HepG2 (cell line): Measurements from ENCODE around the gene CUL9. TPM values are rescaled to one million over a fixed set of nuclear protein-coding genes. Genes with fewer than 3 reads are reported as not detected.

Source experiments
- EEA1 ChIP-seq: sonication (generic); formaldehyde crosslinking; IDR thresholded peaks from 2 replicates; pipeline ENCODE4 v1.5.1; 2020; ENCODE audit warnings: mild to moderate bottlenecking, missing genetic modification reagents, borderline replicate concordance
- FOSL2 ChIP-seq: sonication (generic); formaldehyde crosslinking; IDR thresholded peaks from 2 replicates; pipeline ENCODE4 v1.4.0; 2020; ENCODE audit warnings: missing genetic modification reagents
- HCFC1 ChIP-seq: fragments of 150-350 bp; IDR thresholded peaks from 2 replicates; pipeline ENCODE4 v1.6.1; 2014; ENCODE audit warnings: low read depth, low read length
- HMGA1 ChIP-seq: sonication (generic); formaldehyde crosslinking; conservative IDR thresholded peaks from 2 replicates; pipeline ENCODE4 v1.4.0; 2020; ENCODE audit warnings: missing genetic modification reagents
- IKZF1 ChIP-seq: fragments of 450-650 bp; IDR thresholded peaks from 2 replicates; pipeline ENCODE4 v1.7.1; 2016
- MXI1 ChIP-seq: IDR thresholded peaks from 3 replicates; pipeline ENCODE4 v1.6.1; 2012; ENCODE audit warnings: low read depth, low read length, inconsistent platforms, borderline replicate concordance
- NCOA5 ChIP-seq: sonication (generic); formaldehyde crosslinking; IDR thresholded peaks from 2 replicates; pipeline ENCODE4 v1.4.0; 2020; ENCODE audit warnings: missing genetic modification reagents
- NFE2L2 ChIP-seq: fragments of 150-350 bp; IDR thresholded peaks from 2 replicates; pipeline ENCODE4 v1.6.1; 2014; ENCODE audit warnings: low read length
- PTBP1 ChIP-seq: fragments of 200-400 bp; formaldehyde crosslinking; IDR thresholded peaks from 2 replicates; pipeline ENCODE4 v1.6.1; 2018; ENCODE audit warnings: low read length, low read depth; ENCODE audit not compliant: poor library complexity, severe bottlenecking
- TFDP2 ChIP-seq: sonication (generic); formaldehyde crosslinking; IDR thresholded peaks from 2 replicates; pipeline ENCODE4 v1.4.0; 2020; ENCODE audit warnings: missing genetic modification reagents
- ZNF138 ChIP-seq: sonication (generic); formaldehyde crosslinking; IDR thresholded peaks from 2 replicates; pipeline ENCODE4 v1.5.0; 2020; ENCODE audit warnings: mild to moderate bottlenecking, low read depth, missing genetic modification reagents
- ZNF709 ChIP-seq: sonication (generic); formaldehyde crosslinking; IDR thresholded peaks from 2 replicates; pipeline ENCODE4 v1.5.0; 2020; ENCODE audit warnings: mild to moderate bottlenecking, missing genetic modification reagents
- ZNF772 ChIP-seq: sonication (generic); formaldehyde crosslinking; IDR thresholded peaks from 2 replicates; pipeline ENCODE4 v1.5.0; 2020; ENCODE audit warnings: mild to moderate bottlenecking, missing genetic modification reagents
- ZNF780A ChIP-seq: sonication (generic); formaldehyde crosslinking; IDR thresholded peaks from 2 replicates; pipeline ENCODE4 v1.8.0; 2022; ENCODE audit warnings: mild to moderate bottlenecking, missing genetic modification reagents, moderate library complexity
- ZNF781 ChIP-seq: sonication (generic); formaldehyde crosslinking; IDR thresholded peaks from 2 replicates; pipeline ENCODE4 v1.5.1; 2020; ENCODE audit warnings: borderline replicate concordance, mild to moderate bottlenecking, missing genetic modification reagents; ENCODE audit errors: not compliant biosample characterization
- ZSCAN9 ChIP-seq: IDR thresholded peaks from 2 replicates; pipeline ENCODE4 v1.6.1; 2016; ENCODE audit warnings: borderline replicate concordance
- polyA plus RNA-seq, 8 experiments: library from polyadenylated mRNA; depleted of rRNA in 3 of 8; stranded (reverse) in 7 of 8; unstranded in 1 of 8; fragments of >200 nt; fragmentation: Illumina TruSeq in 4 of 8; extraction: Trizol in 4 of 8; gene quantifications; 2 replicates each; pipeline versions ENCODE4 v1.2.1 to v1.2.3, GENCODE V29; 2011 to 2016; ENCODE audit warnings: low read depth in 4 of 8, missing spikeins in 1 of 8, mixed read lengths in 1 of 8; ENCODE audit not compliant: insufficient read depth in 1 of 8
- total RNA-seq, 5 experiments: library from RNA; depleted of rRNA; stranded (reverse); fragments of >200 nt; fragmentation: Illumina TruSeq; extraction: Trizol; gene quantifications; 2 replicates each; pipeline ENCODE4 v1.2.3, GENCODE V29; 2016; ENCODE audit warnings: low read depth in 1 of 5
- TF ChIP-seq, protein P1 (sequence below): IDR thresholded peaks from 2 replicates; pipeline ENCODE4 v1.6.1; 2018; ENCODE audit warnings: missing genetic modification reagents
- TF ChIP-seq, protein P2 (sequence below): conservative IDR thresholded peaks from 2 replicates; pipeline ENCODE4 v1.6.1; 2018; ENCODE audit warnings: missing genetic modification reagents
- TF ChIP-seq, protein P3 (sequence below): sonication (generic); formaldehyde crosslinking; IDR thresholded peaks from 2 replicates; pipeline ENCODE4 v1.4.0; 2020; ENCODE audit warnings: missing genetic modification reagents

Gene CUL9
- total and polyA plus RNA-seq, 2 of the 13 experiments (the other 11 are each of a cell fraction or from before 2014, with no cell fraction given) = 11.4 to 13.7 TPM

DNA sequence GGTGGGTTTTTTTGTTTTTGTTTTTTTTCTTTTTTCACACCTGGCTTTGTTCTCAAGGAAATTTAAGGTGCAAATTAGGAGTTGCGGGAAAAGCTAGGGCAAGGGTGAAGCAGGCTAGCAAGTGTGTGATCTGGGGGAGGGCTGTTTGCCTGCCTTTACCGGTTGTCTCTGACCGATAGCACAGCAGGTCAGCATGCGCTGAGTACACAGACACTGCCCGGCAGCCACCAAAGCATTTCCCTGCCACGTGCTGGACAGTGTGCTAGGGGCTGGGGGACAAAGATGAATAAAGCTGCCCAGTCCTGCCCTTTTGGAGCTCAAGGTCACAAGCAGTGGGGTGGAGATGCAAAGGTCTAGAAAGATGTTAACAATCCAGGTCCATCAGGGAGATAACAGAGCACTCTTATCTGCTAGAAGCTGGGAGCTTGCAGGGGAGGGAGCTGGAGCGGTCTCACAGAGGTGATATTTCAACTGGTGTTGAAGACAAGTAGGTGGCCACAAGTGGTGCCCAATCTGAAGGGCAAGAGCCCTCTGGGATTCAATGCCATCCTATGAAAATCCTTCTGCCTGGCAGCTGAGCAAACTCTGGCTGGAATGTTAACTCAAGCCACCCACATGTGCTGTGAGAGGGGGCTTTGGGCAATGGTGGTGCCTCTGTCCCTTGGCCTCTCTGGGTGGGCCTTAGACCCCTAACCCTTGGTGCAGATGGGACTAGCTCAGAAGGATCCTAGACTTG lies 85.8 kb downstream of the CUL9 start (continued):
- TF ChIP-seq, protein P1, sequence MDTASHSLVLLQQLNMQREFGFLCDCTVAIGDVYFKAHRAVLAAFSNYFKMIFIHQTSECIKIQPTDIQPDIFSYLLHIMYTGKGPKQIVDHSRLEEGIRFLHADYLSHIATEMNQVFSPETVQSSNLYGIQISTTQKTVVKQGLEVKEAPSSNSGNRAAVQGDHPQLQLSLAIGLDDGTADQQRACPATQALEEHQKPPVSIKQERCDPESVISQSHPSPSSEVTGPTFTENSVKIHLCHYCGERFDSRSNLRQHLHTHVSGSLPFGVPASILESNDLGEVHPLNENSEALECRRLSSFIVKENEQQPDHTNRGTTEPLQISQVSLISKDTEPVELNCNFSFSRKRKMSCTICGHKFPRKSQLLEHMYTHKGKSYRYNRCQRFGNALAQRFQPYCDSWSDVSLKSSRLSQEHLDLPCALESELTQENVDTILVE (CRISPR knock-in tag) = peak; percentile 97
- peak; percentile 92 for TF ChIP-seq TFDP2 (CRISPR knock-in tag)
- TF ChIP-seq EEA1 (CRISPR knock-in tag) = 0 out of 2 replicates have a peak, but pooled peaks have one; percentile 90
- TF ChIP-seq HMGA1 (CRISPR knock-in tag) = no peak
- peak; percentile 98 for TF ChIP-seq ZSCAN9 (CRISPR knock-in tag)
- no peak for TF ChIP-seq NFE2L2
- TF ChIP-seq, protein P2, sequence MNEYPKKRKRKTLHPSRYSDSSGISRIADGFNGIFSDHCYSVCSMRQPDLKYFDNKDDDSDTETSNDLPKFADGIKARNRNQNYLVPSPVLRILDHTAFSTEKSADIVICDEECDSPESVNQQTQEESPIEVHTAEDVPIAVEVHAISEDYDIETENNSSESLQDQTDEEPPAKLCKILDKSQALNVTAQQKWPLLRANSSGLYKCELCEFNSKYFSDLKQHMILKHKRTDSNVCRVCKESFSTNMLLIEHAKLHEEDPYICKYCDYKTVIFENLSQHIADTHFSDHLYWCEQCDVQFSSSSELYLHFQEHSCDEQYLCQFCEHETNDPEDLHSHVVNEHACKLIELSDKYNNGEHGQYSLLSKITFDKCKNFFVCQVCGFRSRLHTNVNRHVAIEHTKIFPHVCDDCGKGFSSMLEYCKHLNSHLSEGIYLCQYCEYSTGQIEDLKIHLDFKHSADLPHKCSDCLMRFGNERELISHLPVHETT = peak; percentile 95
- TF ChIP-seq MXI1 = peak; percentile 97; the same call in 2 of the 3 replicates
- peak; percentile 99 for TF ChIP-seq ZNF781 (CRISPR knock-in tag)
- no peak for TF ChIP-seq PTBP1
- TF ChIP-seq, protein P3, sequence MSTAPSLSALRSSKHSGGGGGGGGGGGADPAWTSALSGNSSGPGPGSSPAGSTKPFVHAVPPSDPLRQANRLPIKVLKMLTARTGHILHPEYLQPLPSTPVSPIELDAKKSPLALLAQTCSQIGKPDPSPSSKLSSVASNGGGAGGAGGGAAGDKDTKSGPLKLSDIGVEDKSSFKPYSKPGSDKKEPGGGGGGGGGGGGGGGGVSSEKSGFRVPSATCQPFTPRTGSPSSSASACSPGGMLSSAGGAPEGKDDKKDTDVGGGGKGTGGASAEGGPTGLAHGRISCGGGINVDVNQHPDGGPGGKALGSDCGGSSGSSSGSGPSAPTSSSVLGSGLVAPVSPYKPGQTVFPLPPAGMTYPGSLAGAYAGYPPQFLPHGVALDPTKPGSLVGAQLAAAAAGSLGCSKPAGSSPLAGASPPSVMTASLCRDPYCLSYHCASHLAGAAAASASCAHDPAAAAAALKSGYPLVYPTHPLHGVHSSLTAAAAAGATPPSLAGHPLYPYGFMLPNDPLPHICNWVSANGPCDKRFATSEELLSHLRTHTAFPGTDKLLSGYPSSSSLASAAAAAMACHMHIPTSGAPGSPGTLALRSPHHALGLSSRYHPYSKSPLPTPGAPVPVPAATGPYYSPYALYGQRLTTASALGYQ = peak; percentile 99
- TF ChIP-seq NCOA5 = no peak
- peak; percentile 96 for TF ChIP-seq FOSL2 (CRISPR knock-in tag)
- peak; percentile 100 for TF ChIP-seq ZNF772
- peak; percentile 99 for TF ChIP-seq ZNF780A (CRISPR knock-in tag)
- peak; percentile 85 for TF ChIP-seq ZNF709 (CRISPR knock-in tag)
- 0 out of 2 replicates have a peak, but pooled peaks have one; percentile 12 for TF ChIP-seq HCFC1
- TF ChIP-seq IKZF1 = no peak
- TF ChIP-seq ZNF138 = peak; percentile 96
